ENCODE data around the gene MKLN1.
"Not testable (repeated sequence)": the region's sequence is repeated elsewhere in the genome, so short reads cannot be mapped to it uniquely, and the experiment has no call there.

MKLN1 gene

DNA sequence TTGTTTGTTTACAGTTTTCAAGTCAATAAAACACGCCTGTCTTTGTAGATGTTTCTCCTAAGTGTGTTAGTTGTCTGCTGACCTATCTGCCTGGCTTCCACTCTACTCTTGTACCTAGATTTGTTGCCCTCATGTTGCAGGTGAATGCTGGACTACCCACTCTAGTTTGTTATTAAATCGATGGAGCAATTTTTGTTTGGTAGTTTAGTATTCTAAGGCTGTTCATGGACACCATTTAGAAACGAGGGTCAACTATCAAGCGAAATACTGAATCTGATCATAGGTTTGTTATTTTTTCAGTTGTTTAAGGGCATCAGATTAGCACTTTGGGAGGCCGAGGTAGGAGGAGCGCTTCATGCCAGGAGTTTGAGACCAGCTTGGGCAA, 29.1 kb upstream of the MKLN1 start:
- Histone ChIP-seq H3K4me3 (ENCODE audit: low read depth, low read length) (no peak overlapping the region), H3K27ac (ENCODE audit: low read depth, low read length) (no peak overlapping the region), H3K4me1 (ENCODE audit: control insufficient read depth, insufficient read depth, low read length) (peaks cover 14% of the 10 kb centered on the region), H3K36me3 (ENCODE audit: control insufficient read depth, insufficient read depth, low read length) (no peaks in the 10 kb centered on the region), H3K27me3 (ENCODE audit: control insufficient read depth, insufficient read depth, low read length) (no peaks in the 10 kb centered on the region), H3K9ac (ENCODE audit: low read depth, low read length) (no peak overlapping the region), H3K9me3 (ENCODE audit: control insufficient read depth, insufficient read depth, low read length) (no peaks in the 10 kb centered on the region)

DNA sequence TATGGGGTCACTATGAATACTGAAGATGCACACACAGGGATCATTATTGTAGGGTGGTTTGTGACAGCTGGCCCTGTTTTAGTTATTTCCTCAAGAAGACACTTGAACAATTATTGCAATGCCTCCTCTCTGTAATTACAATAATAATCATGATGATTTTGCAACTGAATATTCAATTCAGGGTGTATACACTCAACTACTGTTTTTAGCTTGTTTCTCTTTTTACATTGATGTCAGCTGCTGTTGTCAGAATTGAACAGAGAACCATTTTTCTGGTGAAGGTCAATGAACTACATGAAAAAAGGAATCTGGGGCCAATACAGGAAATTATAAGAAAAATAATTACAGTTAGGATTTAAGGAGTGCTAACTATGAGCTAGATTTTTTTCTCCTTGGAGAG, 28.6 kb upstream of the MKLN1 start:
- Histone ChIP-seq H3K9ac (ENCODE audit: low read depth, low read length) (no peak overlapping the region), H3K27me3 (ENCODE audit: control insufficient read depth, insufficient read depth, low read length) (no peaks in the 10 kb centered on the region), H3K4me1 (ENCODE audit: control insufficient read depth, insufficient read depth, low read length) (peaks cover 14% of the 10 kb centered on the region), H3K36me3 (ENCODE audit: control insufficient read depth, insufficient read depth, low read length) (no peaks in the 10 kb centered on the region), H3K9me3 (ENCODE audit: control insufficient read depth, insufficient read depth, low read length) (no peaks in the 10 kb centered on the region), H3K27ac (ENCODE audit: low read depth, low read length) (no peak overlapping the region), H3K4me3 (ENCODE audit: low read depth, low read length) (no peak overlapping the region)

DNA sequence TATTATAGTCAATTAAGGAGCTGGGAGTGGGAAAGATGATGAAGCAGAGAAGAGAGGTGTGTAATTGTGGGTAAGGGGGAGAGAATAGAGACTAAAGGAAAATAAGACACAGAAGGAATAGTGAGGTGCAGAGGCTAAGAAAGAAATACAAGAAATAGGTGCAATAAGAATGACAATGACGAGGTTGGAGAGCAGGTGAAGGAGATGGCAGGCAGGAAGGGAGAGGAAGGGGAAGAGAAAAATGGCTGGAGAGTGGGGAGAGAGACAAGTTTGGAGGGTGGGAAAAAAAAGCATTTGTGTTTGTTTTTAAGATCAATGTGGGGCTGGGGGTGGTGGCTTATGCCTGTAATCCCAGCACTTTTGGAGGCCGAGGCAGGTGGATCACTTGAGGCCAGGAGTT, 27.6 kb upstream of the MKLN1 start:
- Histone ChIP-seq H3K4me3 (ENCODE audit: low read depth, low read length) (no peak overlapping the region), H3K9me3 (ENCODE audit: control insufficient read depth, insufficient read depth, low read length) (no peaks in the 10 kb centered on the region), H3K27ac (ENCODE audit: low read depth, low read length) (no peak overlapping the region), H3K36me3 (ENCODE audit: control insufficient read depth, insufficient read depth, low read length) (no peaks in the 10 kb centered on the region), H3K4me1 (ENCODE audit: control insufficient read depth, insufficient read depth, low read length) (peaks cover 14% of the 10 kb centered on the region), H3K9ac (ENCODE audit: low read depth, low read length) (no peak overlapping the region), H3K27me3 (ENCODE audit: control insufficient read depth, insufficient read depth, low read length) (no peaks in the 10 kb centered on the region)

DNA sequence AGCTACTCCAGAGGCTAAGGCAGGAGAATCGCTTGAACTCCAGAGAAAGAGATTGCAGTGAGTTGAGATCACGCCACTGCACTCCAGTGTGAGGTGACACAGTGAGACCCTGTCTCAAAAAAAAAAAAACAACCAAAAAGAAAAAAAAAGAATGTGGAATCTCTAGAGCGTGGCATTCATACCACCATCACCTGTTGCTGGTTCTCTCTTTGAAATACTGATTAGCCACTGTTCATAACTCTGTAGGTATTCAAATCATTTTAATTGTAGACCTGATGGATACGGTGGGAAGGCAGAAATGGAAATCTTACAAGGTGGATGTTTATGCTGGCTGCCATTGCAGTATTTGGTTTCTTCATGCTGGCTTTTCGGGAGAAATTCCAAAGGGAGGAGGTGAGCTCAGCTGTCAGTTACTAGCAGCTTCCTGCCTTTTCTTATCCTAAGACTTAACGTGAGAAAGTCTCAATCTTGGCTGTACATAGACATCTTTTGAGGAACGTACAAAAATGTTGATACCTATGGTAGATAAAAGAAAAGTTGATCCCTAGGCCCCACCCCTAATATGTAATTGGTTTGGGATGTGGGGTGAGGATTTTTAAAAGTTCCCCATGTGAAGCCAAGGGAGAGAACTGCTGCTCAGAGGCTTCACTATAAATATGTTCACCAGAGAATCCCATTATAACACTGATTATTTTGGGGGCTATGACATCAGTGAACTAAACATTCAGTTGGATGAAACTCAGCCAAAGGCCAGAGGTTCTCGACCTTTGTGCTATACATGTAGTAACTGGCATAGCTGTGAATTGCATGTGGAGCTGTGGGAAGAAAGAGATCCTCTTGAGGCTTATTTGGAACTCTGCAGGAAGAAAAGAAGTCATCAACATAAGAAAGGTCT, 26.9 kb upstream of the MKLN1 start:
- Histone ChIP-seq H3K4me3 (ENCODE audit: low read depth, low read length) (no peak overlapping the region), H3K27ac (ENCODE audit: low read depth, low read length) (peak overlapping the region; percentile 26), H3K4me1 (ENCODE audit: control insufficient read depth, insufficient read depth, low read length) (peaks cover 14% of the 10 kb centered on the region), H3K9ac (ENCODE audit: low read depth, low read length) (no peak overlapping the region), H3K27me3 (ENCODE audit: control insufficient read depth, insufficient read depth, low read length) (no peaks in the 10 kb centered on the region), H3K36me3 (ENCODE audit: control insufficient read depth, insufficient read depth, low read length) (no peaks in the 10 kb centered on the region), H3K9me3 (ENCODE audit: control insufficient read depth, insufficient read depth, low read length) (0 out of 2 replicates have a peak, but pooled peaks cover under 1% of the 10 kb centered on the region)

DNA sequence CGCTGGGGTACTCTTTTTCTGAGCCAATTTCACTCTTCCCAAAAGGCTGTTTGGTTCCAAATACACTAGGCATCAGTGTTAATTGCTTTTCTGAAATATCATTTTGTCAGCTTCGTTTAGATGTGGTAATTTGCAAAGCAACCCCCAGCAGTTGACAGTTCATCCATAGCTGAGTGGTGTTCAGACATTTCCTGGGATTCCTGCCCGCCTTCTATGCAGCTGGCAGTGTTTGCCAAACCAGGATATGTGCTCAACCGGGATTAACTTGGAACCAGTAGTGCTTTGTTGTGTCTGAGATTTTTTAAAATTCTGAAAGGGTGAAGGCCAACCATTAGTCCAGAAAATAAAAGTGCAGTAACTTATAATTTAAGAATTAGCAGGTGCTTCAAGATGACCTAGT, 25.2 kb upstream of the MKLN1 start:
- Histone ChIP-seq H3K4me1 (ENCODE audit: control insufficient read depth, insufficient read depth, low read length) (peaks cover 14% of the 10 kb centered on the region), H3K36me3 (ENCODE audit: control insufficient read depth, insufficient read depth, low read length) (no peaks in the 10 kb centered on the region), H3K9ac (ENCODE audit: low read depth, low read length) (no peak overlapping the region), H3K9me3 (ENCODE audit: control insufficient read depth, insufficient read depth, low read length) (peaks cover 17% of the 10 kb centered on the region), H3K27me3 (ENCODE audit: control insufficient read depth, insufficient read depth, low read length) (no peaks in the 10 kb centered on the region), H3K4me3 (ENCODE audit: low read depth, low read length) (no peak overlapping the region), H3K27ac (ENCODE audit: low read depth, low read length) (no peak overlapping the region)

DNA sequence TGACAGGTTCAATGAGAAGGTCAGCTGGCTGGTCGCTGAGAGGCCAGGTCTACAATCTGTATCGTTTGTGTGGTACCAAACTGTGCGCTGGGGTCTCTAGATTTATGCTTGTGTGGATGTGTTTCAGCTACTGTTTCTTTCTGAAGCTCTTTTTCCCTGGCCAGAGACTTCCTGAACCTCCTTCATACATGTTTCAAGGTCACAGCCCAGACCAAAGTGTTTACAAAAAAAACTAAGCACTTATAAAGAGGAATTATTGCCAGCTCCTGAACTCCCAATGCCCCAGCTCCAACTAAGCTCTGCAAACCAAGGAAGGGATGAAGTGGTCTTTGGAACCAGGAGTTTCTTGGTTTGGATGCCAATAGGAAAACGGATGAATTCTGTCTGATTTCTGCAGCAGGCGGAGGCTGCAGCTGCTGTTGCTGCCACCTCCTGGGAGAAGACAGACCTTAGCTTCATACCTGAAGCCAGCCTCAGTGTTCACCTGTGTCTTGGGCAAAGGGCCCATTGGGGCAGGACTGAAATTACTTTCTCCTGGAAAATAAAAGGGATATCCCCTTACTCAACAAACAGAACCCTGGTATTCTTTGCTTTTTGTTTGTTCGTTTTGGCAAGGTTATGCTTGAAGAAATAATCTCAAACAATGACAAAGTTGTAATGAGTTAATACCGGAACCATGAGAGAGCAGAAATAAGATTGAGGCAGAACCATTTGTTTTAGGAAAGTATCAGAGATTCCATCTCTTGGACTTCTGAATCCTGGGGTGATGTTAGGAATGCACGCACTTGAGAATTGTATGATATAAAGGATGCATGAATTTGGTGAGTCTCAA, 24.6 kb upstream of the MKLN1 start:
- Histone ChIP-seq H3K36me3 (ENCODE audit: control insufficient read depth, insufficient read depth, low read length) (no peaks in the 10 kb centered on the region), H3K4me3 (ENCODE audit: low read depth, low read length) (no peak overlapping the region), H3K9ac (ENCODE audit: low read depth, low read length) (no peak overlapping the region), H3K27me3 (ENCODE audit: control insufficient read depth, insufficient read depth, low read length) (no peaks in the 10 kb centered on the region), H3K27ac (ENCODE audit: low read depth, low read length) (no peak overlapping the region), H3K4me1 (ENCODE audit: control insufficient read depth, insufficient read depth, low read length) (peaks cover 14% of the 10 kb centered on the region), H3K9me3 (ENCODE audit: control insufficient read depth, insufficient read depth, low read length) (peaks cover 24% of the 10 kb centered on the region)

DNA sequence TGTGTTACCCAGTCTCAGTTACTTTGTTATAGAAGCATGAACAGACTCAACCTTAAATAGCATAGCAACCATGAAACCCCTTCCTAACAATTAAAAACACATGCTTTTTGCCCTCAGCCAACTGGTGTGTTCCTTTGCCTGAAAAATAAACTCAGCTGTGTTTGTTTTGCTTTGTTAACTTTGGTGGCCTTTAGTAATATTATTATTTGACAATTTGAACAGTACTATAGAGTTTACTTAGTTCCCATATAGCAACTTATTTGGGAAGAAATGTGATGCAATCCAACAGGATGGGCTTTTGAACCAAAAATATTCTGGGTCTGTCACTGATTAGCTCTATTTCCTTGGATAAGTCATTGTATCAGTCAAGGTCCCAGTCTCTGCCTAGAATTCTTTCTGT, 22.5 kb upstream of the MKLN1 start:
- no peaks in the 10 kb centered on the region for H3K36me3 ChIP-seq (ENCODE audit: control insufficient read depth, insufficient read depth, low read length)
- H3K4me3 ChIP-seq (ENCODE audit: low read depth, low read length) = no peak overlapping the region
- H3K9me3 ChIP-seq (ENCODE audit: control insufficient read depth, insufficient read depth, low read length) = peaks cover 24% of the 10 kb centered on the region
- no peak overlapping the region for H3K9ac ChIP-seq (ENCODE audit: low read depth, low read length)
- H3K4me1 ChIP-seq (ENCODE audit: control insufficient read depth, insufficient read depth, low read length) = peaks cover 14% of the 10 kb centered on the region
- H3K27ac ChIP-seq (ENCODE audit: low read depth, low read length) = no peak overlapping the region
- H3K27me3 ChIP-seq (ENCODE audit: control insufficient read depth, insufficient read depth, low read length) = no peaks in the 10 kb centered on the region

DNA sequence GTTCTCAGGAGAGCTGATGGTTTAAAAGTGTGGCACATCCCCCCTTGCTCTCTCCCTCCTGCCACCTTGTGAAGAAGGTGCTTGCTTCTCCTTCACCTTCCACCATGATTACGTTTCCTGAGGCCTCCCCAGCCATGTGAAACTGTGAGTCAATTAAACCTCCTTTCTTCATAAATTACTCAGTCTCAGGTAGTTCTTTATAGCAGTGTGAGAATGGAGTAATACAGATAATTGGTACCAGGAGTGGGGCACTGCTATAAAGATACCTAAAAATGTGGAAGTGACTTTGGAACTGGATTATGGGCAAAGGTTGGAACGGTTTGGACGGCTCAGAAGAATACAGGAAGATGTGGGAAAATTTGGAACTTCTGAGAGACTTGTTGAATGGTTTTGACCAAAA, 21.6 kb upstream of the MKLN1 start:
- H3K9ac ChIP-seq (ENCODE audit: low read depth, low read length); H3K36me3 ChIP-seq (ENCODE audit: control insufficient read depth, insufficient read depth, low read length); H3K27me3 ChIP-seq (ENCODE audit: control insufficient read depth, insufficient read depth, low read length); H3K4me1 ChIP-seq (ENCODE audit: control insufficient read depth, insufficient read depth, low read length); H3K4me3 ChIP-seq (ENCODE audit: low read depth, low read length); H3K27ac ChIP-seq (ENCODE audit: low read depth, low read length): not testable (repeated sequence)
- H3K9me3 ChIP-seq (ENCODE audit: control insufficient read depth, insufficient read depth, low read length) = peaks cover 27% of the 10 kb centered on the region

DNA sequence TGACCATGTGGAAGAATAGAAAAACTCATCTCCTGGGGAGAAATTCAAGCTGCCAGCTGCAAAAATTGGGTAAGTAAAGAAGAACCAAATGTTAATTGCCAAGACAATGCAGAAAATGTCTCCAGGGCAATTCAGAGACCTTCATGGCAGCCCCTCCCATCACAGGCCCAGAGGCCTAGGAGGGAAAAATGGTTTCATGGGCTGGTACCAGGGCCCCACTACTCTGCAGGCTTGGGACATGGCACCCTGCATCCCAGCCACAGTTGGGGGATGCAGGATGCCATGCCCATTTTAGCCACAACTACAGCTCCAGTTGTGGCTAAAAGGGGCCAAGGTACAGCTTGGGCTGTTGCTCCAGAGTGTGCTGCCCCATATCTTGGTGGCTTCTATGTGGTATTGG, 20.9 kb upstream of the MKLN1 start:
- Histone ChIP-seq H3K9ac (ENCODE audit: low read depth, low read length) (no peak overlapping the region), H3K4me1 (ENCODE audit: control insufficient read depth, insufficient read depth, low read length) (peaks cover under 1% of the 10 kb centered on the region; the same call in 1 of the 2 replicates), H3K27me3 (ENCODE audit: control insufficient read depth, insufficient read depth, low read length) (no peaks in the 10 kb centered on the region), H3K4me3 (ENCODE audit: low read depth, low read length) (no peak overlapping the region), H3K27ac (ENCODE audit: low read depth, low read length) (no peak overlapping the region), H3K36me3 (ENCODE audit: control insufficient read depth, insufficient read depth, low read length) (no peaks in the 10 kb centered on the region), H3K9me3 (ENCODE audit: control insufficient read depth, insufficient read depth, low read length) (peaks cover 27% of the 10 kb centered on the region)

DNA sequence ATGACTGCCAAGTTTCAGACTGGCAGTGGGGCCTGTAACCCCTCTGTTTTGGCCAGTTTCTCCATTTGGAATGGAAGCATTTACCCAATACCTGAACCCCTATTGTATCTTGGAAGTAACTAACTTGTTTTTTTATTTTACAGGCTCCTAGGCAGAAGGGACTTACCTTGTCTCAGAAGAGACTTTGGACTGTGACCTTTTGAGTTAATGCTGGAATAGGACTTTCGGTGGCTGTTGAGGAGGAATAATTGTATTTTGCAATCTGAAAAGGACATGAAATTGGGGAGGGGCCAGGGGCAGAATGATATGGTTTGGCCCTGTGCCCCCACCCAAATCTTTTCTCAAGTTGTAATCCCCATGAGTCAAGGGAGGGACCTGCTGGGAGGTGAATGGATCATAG, 20.0 kb upstream of the MKLN1 start:
- Histone ChIP-seq H3K9me3 (ENCODE audit: control insufficient read depth, insufficient read depth, low read length) (peaks cover 29% of the 10 kb centered on the region), H3K27ac (ENCODE audit: low read depth, low read length) (no peak overlapping the region), H3K36me3 (ENCODE audit: control insufficient read depth, insufficient read depth, low read length) (no peaks in the 10 kb centered on the region), H3K27me3 (ENCODE audit: control insufficient read depth, insufficient read depth, low read length) (no peaks in the 10 kb centered on the region), H3K4me1 (ENCODE audit: control insufficient read depth, insufficient read depth, low read length) (no peaks in the 10 kb centered on the region), H3K4me3 (ENCODE audit: low read depth, low read length) (no peak overlapping the region), H3K9ac (ENCODE audit: low read depth, low read length) (no peak overlapping the region)

DNA sequence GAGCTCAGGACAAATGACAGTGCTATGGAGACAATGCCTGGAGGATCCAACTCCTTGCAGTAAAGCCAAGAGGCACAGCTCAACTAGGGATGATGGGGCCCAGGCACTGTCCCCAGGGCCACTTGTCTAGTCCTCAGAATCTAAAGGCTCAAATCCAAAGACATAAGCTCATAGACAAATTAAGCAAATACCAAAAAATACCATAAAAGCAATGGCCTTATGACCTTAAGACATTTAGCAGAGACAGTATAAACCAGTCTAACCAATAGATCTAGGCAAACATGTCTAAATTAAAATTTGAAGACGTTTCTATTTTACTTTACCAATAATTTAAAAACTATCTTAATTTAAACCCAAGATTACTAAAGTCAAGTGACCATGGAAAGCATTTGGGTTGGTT, 14.8 kb upstream of the MKLN1 start:
- peaks cover 8% of the 10 kb centered on the region; the same call in 1 of the 2 replicates for H3K9me3 ChIP-seq (ENCODE audit: control insufficient read depth, insufficient read depth, low read length)

More for the DNA sequence above, 14.8 kb upstream of the MKLN1 start:
- no peaks in the 10 kb centered on the region for H3K27me3 ChIP-seq (ENCODE audit: control insufficient read depth, insufficient read depth, low read length)
- H3K36me3 ChIP-seq (ENCODE audit: control insufficient read depth, insufficient read depth, low read length) = no peaks in the 10 kb centered on the region
- no peak overlapping the region for H3K27ac ChIP-seq (ENCODE audit: low read depth, low read length)
- H3K9ac ChIP-seq (ENCODE audit: low read depth, low read length) = no peak overlapping the region
- no peak overlapping the region for H3K4me3 ChIP-seq (ENCODE audit: low read depth, low read length)
- no peaks in the 10 kb centered on the region for H3K4me1 ChIP-seq (ENCODE audit: control insufficient read depth, insufficient read depth, low read length)

Data from HUES48 (cell line).